ENCODE data around the gene PRR5.

DNA sequence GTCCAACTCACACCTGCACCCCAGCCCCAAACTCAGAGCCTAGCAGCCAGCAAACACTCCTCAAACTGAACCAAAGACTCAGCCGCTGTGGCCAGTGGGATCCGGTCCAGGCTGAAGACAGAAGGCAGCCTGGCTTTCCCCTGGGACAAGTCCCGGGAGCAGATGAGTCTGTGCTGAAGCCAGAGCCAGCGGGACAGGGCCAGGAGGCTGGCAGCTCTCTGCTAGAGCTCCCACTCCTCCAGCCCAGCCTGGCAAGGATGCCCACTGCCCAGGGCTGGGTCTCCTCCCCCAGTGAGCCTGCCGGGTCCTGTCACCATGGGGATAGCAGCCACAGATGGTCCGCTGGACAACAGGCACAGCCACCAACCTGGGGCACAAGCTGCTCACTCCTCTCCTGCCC is 42.9 kb upstream of the PRR5 start:
- no peak for TF ChIP-seq POLR2A (IDR thresholded peaks at IDR 0.05; ENCODE audit: low read depth, low read length)
- TF ChIP-seq TAF1 (IDR thresholded peaks at IDR 0.05; ENCODE audit: low read depth, low read length), result no peak
- TF ChIP-seq POLR2AphosphoS5 (IDR thresholded peaks at IDR 0.05; ENCODE audit: low read depth, low read length), result no peak
- no peak for TF ChIP-seq SPI1 (IDR thresholded peaks at IDR 0.05; ENCODE audit: low read depth, low read length)
- TF ChIP-seq PAX5 (IDR thresholded peaks at IDR 0.05; ENCODE audit: insufficient read depth, low read length, severe bottlenecking), result no peak
- no peak for TF ChIP-seq POU2F2 (IDR thresholded peaks at IDR 0.05; ENCODE audit: low read depth, low read length)

Measured in GM12891 (cell line).